Astrocyte of the cerebellum (primary cell): ENCODE measurements around the gene ASPDH.
"Not testable (repeated sequence)": the region's sequence is repeated elsewhere in the genome, so short reads cannot be mapped to it uniquely, and the experiment has no call there.

ENCODE experiments used
- DNase-seq: peaks from one replicate; pipeline ENCODE4 v3.0.0-alpha.2; 2011; ENCODE audit warnings: low read depth
- H3K4me3 ChIP-seq: 2 replicates; pipeline ENCODE4 v1.5.1; 2011; ENCODE audit warnings: mild to moderate bottlenecking, low read depth, low read length, moderate library complexity
- CTCF ChIP-seq: IDR thresholded peaks from 2 replicates; pipeline ENCODE4 v1.5.1; 2012; ENCODE audit warnings: low read length, low read depth, moderate library complexity, mild to moderate bottlenecking; ENCODE audit errors: missing control alignments
- in situ Hi-C: cut with HindIII; loops from 2 replicates; pipeline ENCODE4 v1.10.0; 2017; ENCODE audit warnings: low sequenced_read_pairs

ASPDH gene

GRCh38 chr19:50536662-50537305, 23.1 kb upstream of the ASPDH start:
- no peak for TF ChIP-seq CTCF
- in situ Hi-C loops = no loop called here
- H3K4me3 ChIP-seq = no peak overlapping the region
- no peak for DNase-seq

GRCh38 chr19:50535672-50536187, 22.0 kb upstream of the ASPDH start:
- no peak for TF ChIP-seq CTCF
- in situ Hi-C loops = no loop called here
- DNase-seq = no peak
- H3K4me3 ChIP-seq = no peak overlapping the region

GRCh38 chr19:50534478-50534877, 20.8 kb upstream of the ASPDH start:
- H3K4me3 ChIP-seq = no peak overlapping the region
- in situ Hi-C loops = no loop called here
- no peak for DNase-seq
- no peak for TF ChIP-seq CTCF

GRCh38 chr19:50532952-50533351, 19.2 kb upstream of the ASPDH start:
- DNase-seq = no peak
- TF ChIP-seq CTCF = no peak
- in situ Hi-C loops = no loop called here
- no peak overlapping the region for H3K4me3 ChIP-seq

- no peak for DNase-seq
- no peak overlapping the region for H3K4me3 ChIP-seq
Measured at GRCh38 chr19:50531171-50531612, 17.5 kb upstream of the ASPDH start.

GRCh38 chr19:50528052-50528451, 14.3 kb upstream of the ASPDH start:
- H3K4me3 ChIP-seq, in situ Hi-C loops, DNase-seq: not testable (repeated sequence)

More at GRCh38 chr19:50531171-50531612, 17.5 kb upstream of the ASPDH start:
- TF ChIP-seq CTCF = no peak
- in situ Hi-C loops = no loop called here

- no peak overlapping the region for H3K4me3 ChIP-seq
- no peak for TF ChIP-seq CTCF
- in situ Hi-C loops = no loop called here
- no peak for DNase-seq
Measured at GRCh38 chr19:50522881-50523280, 9.2 kb upstream of the ASPDH start.
